ENCODE results near the gene CRYBG1.

CRYBG1 gene

GRCh38 chr6:106360410-106360988 lies at the start of gene CRYBG1:
Gene CRYBG1, plus strand, starts transcription at chr6:106360717. Its CDS starts 192 bp downstream, at chr6:106360909.
- TF ChIP-seq CTCF (IDR thresholded peaks at IDR 0.05; ENCODE audit: control extremely low read depth, extremely low read depth, low read depth, missing control alignments): peak; percentile 74
- CTCF ChIA-PET: interaction anchor here (0.6 to 3.0 kb wide), 21 partner anchors 10 to 637 kb away, joined by 3 to 30 read pairs (median 4); no protein-coding TSS in a partner anchor
- POLR2A ChIA-PET: no interaction called here
- peak; percentile 85 for DNase-seq (ENCODE audit: extremely low spot score)

- CTCF ChIA-PET: interaction anchor here (0.8 to 1.4 kb wide), 4 partner anchors 16 to 913 kb away, joined by 3 to 4 read pairs (median 3); partner anchors contain the start of gene PREP
- DNase-seq (ENCODE audit: extremely low spot score): no peak
Observed at GRCh38 chr6:106315765-106316374, 44.6 kb upstream of the CRYBG1 start.

GRCh38 chr6:106316375-106316766 lies 44.1 kb upstream of the CRYBG1 start:
- POLR2A ChIA-PET: no interaction called here

More at GRCh38 chr6:106315765-106316374, 44.6 kb upstream of the CRYBG1 start:
- POLR2A ChIA-PET: no interaction called here
- no peak for TF ChIP-seq CTCF (IDR thresholded peaks at IDR 0.05; ENCODE audit: control extremely low read depth, extremely low read depth, low read depth, missing control alignments)

DNA sequence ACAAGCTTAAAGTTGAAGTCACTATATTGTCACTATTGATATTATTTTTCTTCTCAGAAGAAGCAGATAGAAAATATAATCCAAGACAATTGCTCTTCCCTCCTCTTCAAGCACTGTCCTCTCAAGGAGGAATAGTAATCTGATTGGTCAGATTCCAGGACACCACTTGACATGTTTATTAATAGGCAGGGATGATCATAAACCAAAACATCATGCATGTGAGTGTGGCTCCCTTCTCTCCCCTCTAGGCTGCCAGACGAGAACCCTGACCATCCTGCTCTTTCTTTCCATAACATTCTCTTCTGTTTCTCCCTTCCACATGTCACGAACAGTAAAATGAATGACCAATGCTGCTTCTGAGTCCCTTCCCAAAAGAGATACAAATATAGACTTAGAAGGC lies 42.5 kb upstream of the CRYBG1 start:
- DNase-seq (ENCODE audit: extremely low spot score): no peak
- ChIA-PET POLR2A (interaction anchor here (0.6 kb wide), 1 partner anchor 761 kb away, joined by 3 read pairs; no protein-coding TSS in a partner anchor), CTCF (no interaction called here)
- no peak for TF ChIP-seq CTCF (IDR thresholded peaks at IDR 0.05; ENCODE audit: control extremely low read depth, extremely low read depth, low read depth, missing control alignments)

More at GRCh38 chr6:106316375-106316766, 44.1 kb upstream of the CRYBG1 start:
- CTCF ChIA-PET: no interaction called here
- no peak for DNase-seq (ENCODE audit: extremely low spot score)
- no peak for TF ChIP-seq CTCF (IDR thresholded peaks at IDR 0.05; ENCODE audit: control extremely low read depth, extremely low read depth, low read depth, missing control alignments)

- no peak for TF ChIP-seq CTCF (IDR thresholded peaks at IDR 0.05; ENCODE audit: control extremely low read depth, extremely low read depth, low read depth, missing control alignments)
- DNase-seq (ENCODE audit: extremely low spot score): no peak
- POLR2A ChIA-PET: no interaction called here
- CTCF ChIA-PET: no interaction called here
Observed at GRCh38 chr6:106318851-106319250, 41.7 kb upstream of the CRYBG1 start.

DNA sequence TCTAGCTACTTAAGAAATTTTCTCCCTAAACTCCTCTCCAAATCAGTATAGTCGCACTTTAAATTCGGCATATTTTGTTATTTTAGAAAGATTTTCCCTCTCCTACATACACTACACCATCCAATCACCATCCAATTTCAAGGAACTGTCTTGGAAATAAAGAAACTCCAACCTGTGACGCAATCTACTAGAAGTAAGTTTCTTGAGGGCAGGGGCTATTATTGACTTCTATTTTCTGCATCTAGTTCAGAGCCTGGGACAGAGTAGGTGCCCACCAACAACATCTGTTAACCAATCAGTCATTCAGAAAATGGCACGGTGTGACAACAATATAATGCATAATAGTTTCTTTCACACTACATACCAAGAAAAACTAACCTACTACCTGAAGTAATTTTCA lies 38.6 kb upstream of the CRYBG1 start:
- ChIA-PET POLR2A (no interaction called here), CTCF (interaction anchor here (0.8 to 1.0 kb wide), 2 partner anchors 21 to 245 kb away, joined by 3 read pairs; no protein-coding TSS in a partner anchor)
- DNase-seq (ENCODE audit: extremely low spot score): no peak
- no peak for TF ChIP-seq CTCF (IDR thresholded peaks at IDR 0.05; ENCODE audit: control extremely low read depth, extremely low read depth, low read depth, missing control alignments)
